Anterior cingulate cortex (tissue), 58 donors: ENCODE data around the gene WNT16.

Experiments used
- DNase-seq, 58 donors: peaks; one replicate each; lab custom pipeline; 2025; lab: John Stamatoyannopoulos, UW

Gene WNT16

DNA sequence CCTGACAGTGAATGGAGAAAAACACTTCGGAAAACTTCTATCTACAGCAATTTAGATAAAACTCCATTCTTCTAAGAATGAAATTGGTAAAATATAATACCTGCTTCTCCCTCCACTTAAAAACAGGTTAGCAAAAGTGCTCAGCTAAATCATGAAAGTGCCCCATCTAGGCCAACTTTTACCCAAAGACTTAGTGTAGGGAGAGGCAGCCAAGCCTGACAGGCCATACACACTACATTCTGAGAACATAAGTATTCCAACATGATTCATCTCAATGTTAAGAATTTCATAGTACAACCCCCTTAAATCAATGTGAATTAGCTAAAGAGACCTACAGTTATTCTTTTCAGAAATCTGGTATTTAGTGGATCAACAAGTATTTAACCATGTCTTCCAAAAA is 60.1 kb downstream of the WNT16 start:
- no peak for DNase-seq

DNA sequence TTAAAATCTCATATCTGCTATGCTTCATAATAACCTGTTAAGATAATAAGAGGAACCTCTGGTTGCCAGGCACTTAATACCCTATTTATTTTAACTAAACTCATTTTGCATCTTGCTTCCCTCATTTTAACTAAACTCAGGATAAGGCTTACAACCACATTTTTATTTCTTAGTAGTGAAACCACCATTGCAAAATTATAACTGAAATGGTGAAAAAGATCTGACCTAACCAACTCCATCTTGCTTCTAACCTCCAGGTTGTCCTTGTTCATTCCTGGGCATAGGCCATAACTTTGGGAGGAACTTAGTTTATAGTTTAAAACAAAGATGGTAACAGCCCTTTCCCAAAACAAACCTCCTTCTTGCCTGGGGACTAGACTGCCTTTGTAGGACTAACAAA is 61.3 kb downstream of the WNT16 start:
- DNase-seq = no peak

- DNase-seq = no peak
Measured at GRCh38 chr7:121390617-121391016, 61.8 kb downstream of the WNT16 start.
